ENCODE measurements around the gene LEPR.

LEPR gene

DNA sequence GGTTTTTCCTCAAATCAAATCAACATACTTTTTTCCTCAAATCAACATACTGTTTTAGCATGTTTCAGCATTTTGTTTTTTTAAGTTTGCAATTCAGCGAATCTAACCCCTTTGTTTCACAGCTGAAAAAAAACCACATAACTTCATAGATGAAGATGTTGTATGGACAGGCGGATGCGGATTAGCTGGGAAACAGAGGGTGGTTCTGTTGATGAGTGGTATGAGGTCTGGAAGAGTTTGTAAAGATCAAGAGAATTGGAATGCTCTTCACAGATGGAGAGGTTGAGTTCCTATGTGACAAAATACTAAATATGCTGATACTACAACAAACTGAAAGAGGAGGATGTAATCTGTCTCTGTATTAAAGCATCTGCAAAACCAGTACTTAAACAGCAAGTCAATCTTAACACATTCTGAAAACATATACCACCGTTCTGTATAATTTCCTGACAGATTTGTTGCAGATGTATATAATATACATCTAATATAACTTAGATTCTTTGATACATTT lies 10.6 kb upstream of the LEPR start:
- DNase-seq: no peak

DNA sequence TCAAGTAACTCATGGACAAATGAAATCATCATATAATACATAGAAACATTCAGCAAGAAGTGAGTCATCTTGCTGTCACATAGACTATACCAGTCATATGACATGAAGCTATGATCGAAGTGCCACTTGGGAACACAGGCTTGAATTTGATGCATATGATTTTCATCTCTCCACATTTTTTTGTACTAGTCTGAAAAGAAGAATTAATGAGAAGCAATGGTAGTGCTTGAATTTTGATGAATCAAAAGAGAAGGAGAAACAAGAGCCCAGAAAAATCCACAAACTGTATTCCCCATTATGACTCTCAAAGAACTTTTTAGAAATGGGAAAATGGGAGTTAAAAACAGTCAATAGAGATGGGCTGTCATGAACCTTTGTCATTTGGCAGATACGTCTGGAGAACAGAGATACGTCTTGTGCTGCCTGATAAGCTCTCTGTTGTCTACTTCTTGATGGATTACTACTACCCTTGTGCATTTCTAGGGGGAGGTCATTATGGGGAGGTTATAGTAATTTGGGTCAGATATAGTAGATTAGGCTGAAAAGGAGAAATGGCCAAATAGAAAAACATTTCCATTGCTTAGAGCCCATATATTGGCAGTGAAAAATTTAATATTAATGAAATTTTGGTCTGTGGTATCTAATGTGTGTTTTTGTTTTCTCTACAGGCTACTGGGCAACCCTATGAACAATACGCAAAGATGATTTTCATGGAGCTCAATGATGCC lies 8.0 kb upstream of the LEPR start:
- DNase-seq: no peak

DNA sequence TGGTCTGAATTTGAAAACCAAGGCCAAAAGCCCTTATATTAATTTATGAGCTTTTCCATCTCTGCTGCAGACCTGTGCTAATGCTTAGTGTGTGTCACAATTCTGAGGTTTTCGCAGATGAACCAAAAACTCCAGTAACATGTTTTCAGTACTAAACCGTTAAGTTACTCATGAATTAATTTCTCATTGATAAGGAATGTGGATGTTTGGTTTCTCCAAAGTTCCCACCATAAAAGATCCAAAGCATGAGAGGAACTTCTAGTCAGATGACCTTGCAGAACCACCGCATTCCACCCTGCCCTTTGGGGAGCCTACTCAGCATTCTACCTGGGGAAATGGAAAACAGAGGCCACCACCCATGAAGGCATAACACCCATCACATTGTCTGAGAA lies 7.5 kb upstream of the LEPR start:
- DNase-seq: no peak

DNA sequence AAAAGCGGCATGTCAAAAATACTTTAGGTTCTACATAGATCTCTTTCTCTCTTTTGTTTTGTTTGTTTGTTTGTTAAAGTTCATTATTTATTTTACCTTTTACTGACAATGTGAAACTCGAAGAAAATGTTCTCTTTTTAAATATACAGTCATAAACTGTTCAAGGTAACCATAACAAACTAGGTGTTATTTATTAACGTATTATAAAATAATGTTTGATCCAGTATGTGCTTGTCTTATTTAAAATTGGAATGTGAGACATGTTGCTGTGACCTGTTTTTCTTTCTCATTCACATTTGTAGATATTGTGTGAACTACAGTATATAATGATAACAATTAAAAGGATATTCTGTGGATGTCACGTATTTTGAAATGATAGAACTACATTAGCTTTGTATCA lies 5.9 kb upstream of the LEPR start:
- no peak for DNase-seq

DNA sequence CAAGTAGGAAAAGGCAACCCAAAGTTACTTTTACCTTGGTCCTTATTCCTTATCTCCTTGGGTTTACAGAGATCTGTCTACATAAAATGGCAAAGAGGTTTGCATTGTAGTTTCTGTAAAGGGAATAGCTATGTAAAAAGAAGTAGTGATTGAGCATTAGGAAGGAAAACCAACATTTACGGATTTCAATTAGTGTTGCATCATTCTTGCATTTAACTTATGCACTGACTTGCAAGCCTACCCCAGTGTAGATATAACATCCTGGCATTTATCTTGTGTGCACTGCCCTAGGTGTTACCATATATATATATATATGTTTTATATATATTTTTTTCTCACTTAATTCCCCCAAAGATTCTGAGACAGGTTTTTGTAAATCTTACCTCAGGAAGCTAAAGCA lies 3.7 kb upstream of the LEPR start:
- no peak for DNase-seq

DNA sequence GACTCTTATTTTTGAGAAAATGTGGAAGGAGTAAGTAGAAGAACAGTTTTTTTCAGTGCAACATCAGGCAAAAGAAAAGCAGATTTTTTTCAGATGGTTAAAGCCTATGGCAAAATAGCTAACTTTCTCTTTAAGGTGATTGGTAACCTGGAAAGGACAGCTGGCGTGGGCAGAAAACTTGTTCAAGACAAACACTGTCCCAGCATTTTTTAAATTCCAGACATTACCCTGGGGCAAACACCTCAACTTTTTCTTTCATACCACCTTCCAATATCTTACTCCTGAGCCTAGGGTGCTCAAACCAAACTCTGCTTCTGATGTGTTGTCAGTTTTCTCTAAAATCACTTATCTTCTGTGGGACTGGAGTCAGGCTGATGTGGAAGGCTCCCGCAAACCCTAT lies 2.7 kb upstream of the LEPR start:
- no peak for DNase-seq

DNA sequence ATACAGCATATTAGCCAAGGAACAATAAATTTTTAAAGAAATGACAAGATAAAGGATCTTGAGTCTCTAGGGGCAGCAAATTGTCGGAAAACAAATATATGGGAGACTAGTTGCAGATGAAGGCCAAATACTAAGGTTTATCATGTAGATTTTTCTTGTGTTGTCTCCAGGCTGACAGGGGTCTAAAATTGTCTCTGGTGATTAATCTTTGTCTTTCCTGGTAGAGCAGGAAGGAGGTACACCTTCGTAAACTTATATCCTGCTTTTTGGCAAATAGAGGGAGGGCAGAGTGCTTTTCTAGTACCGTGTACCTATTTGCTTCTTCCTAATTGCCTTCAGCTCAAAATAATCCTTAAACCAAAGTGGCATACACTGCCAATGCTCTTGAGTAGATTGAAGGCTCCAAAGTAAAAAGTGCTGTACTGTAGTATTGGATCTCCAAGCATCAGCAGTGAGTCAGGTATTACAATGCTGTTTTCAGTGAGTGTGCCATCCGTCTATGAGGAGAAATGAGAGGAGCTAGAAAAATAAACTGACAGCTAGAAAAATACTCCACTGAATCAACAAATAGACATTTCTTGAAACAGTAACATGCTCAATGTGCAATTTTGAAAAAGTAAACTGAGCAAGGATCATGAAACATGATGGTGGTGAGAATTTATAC lies 1.8 kb upstream of the LEPR start:
- no peak for DNase-seq

DNA sequence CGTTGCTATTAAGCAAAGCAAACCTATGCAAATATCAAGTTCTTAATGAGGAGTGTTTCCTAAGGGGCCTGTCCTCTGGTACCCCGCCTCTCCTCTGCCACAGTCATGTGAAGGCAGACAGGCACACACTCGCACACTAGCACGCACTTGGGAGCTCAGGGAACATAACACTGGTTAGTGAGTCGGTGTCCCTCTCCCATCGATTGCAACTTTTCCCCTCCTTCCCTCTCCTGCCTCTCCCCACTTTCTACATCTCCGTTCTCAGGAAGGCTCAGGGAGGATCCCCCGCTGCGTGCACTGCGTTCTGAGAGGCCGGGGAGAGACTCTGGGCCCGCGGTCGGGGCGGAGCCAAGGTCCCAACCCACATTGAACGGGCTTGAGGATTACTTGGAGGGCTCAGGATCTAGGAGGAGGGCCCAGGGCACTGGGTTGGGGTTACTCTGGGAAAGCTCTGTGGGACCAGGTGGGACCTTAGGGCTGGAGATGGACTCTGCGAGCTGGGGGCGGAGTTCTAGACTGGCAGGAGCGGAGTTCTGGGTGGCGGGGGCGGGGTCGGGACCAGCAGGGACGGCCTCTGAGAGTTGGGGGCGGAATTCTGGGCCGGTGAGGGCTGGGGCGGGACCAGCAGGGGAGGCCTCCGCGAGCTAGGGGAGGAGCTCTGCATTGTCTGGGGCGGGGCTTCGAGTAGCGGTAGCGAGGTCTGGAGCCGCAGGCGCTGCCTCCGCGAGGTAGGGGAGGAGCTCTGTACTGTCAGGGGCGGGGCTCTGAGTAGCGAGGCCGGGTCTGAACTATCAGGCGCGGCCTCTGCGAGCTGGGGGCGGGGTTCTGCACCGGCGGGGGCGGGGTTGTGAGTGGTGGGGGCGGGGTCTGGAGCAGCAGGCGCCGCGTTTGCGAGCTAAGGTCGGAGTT lies 533 bp upstream of the LEPR start:
- peak; percentile 97 for DNase-seq

DNA sequence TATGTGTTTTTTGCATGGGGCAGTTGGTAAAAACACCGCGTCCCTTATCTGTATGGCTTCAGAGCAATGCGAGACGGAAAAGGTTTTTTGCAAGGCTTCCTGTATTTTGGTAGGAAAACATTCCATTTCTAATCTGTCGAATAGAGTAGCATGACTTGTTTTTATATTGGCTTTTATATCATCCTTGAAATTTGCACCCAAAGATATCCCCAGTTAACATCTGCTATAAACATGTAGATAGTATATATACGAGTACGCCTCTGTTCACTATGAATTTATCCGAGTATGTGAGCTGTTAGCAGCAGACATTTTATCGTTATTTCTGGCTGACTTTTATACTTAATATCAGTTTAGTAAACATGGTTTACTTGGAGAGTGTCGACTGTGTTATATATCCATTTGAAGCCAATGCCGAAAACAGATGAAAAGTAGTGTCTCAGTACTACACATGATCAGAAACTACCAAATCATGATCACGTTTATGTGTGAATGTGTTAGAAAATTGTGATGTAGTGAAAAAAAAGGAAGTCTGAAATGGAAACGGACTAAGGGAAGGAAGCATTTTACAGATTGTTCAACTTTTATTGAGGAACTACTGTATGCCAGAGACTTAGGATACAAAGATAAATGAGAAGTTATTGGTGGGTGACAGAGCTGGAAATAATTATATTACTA lies 1.0 kb downstream of the LEPR start:
- DNase-seq: no peak

DNA sequence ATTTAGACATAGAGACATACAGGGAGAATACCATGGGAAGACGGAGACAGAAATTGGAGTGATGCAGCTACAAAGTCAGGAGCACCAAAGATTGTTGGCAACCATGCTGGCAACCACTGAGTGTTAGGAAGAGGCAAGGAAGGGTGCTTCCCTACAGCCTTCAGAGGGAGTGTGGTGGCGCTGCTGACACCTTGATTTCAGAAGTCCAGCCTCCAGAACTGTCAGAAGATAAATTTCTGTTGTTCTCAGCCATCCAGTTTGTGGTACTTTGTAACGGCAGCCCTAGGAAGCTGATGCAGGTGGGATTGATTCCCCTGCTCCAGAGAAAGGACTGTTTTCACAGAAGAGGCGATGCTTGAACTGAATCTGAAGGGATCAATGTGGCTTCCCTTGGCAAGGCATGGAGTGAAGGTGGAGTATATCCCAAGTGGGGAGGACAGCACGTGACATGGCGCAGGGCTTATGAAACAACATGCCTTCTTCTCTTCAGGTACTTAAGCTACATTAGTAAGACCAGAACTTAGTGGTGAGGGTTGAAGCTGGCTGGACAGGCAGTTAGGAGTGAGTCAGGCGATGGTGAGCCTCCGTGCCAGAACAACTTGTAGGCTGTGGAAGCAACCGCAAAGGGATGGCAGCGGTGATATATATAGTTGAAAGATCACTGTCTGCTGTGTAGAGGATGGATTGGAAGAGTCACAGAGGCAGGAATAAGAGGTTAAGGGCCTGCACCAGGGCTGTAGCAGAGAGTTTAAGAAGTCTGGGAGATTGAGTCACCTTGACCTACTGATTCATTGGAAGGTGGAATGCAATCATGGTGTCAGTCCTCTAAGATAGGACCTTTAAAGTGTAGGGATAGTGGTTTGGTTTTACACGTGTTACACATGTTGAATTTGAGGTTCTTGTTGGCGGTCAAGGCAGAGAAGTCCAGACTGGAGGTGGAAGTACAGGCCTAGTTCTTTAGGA lies 2.1 kb downstream of the LEPR start:
- DNase-seq: no peak

DNA sequence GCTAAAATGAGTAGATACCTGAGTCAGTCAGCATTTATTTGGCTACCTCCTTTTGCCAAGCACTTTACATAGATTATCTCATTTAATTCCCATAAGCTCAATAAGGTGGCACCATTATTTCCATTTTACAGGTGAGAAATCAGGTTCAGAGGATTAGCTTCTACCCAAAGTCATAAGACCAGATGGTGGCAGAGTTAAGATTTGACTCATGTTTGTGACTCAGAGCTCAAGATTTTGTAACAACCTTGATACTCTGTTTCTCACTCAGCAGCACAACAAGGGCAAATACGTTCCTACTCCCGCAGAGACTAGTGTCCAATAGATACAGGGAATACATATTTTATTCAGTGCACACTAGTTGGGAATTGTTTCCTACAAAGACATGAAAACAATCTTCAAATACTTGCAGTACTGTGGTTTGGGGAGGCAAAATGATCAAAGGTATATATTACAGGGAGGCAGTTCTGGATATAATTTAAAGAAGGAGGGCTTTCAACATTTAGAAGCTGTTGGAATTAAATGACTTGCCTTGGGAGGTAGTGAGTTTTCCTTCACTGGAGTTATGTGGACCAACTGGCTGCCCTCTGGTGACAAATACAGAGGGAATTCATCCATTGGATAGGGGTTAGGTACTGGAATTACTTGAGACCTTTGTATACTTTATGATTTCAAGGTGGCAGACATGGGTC lies 3.6 kb downstream of the LEPR start:
- DNase-seq: no peak

DNA sequence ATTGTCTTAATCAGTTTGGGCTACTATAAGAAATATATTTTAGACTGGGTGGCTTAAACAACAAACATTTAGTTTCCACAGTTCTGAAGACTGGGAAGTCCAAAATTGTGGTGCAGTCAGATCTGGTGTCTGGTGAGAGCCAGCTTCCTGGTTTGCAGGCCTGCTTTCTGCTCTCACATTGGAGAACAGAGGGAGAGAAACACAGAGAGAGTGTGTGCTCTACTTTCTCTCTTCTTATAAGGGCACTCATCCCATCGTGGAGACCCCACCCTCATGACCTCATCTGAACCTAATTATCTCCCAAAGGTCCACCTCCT lies 4.1 kb downstream of the LEPR start:
- no peak for DNase-seq

DNA sequence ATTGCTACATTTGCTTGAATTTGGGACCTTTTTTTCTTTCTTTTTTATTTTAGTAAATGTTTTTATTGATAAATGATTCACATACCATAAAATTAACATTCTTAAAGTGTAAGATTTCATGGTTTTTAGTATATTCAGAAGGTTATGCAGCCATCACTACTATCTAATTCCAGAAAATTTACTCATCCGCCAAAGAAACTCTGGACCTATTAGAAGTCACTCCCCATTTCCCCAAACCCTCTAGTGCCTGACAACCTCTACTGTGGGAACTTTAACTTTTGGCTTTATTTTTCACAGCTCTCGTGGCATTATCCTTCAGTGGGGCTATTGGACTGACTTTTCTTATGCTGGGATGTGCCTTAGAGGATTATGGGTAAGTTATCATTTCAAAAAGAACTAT lies 4.5 kb downstream of the LEPR start:
- DNase-seq: no peak

DNA sequence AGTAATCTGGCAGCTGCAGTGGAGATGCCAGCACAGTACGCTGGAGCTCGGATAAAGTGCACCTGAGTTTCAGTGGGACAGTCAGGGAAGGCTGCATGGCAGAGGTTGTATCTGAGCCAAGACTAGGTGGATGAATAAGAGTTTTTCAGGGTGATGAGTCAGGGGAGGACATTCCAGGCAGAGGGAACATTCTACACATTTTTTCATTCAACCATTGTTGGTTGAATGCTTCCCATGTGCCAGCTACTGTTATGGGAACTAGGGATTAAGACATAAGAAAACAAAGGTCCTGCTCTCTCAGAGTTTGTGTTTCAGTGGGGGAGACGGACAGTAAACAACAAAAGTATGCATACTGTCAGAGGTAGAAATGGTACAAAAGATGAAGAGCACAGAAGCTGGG lies 5.2 kb downstream of the LEPR start:
- no peak for DNase-seq

DNA sequence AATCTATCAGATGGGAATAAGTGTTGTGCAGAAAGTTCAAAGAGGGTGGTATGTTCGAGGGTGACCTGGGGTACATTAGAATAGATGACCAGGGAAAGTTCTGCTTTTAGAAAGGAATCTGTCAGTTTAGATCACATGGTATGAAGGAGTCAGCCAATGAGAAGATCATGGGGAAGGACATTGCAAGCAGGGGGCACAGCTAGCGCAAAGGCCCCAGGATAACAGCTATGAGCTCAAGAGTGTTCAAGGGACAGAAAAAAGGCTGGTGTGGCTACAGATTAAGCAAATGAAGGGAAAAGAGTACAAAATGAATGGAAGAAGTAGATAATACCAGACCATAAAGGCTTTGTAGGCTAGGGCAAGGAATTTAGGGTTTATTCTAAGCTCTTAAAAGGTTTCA lies 8.6 kb downstream of the LEPR start:
- DNase-seq: no peak

DNA sequence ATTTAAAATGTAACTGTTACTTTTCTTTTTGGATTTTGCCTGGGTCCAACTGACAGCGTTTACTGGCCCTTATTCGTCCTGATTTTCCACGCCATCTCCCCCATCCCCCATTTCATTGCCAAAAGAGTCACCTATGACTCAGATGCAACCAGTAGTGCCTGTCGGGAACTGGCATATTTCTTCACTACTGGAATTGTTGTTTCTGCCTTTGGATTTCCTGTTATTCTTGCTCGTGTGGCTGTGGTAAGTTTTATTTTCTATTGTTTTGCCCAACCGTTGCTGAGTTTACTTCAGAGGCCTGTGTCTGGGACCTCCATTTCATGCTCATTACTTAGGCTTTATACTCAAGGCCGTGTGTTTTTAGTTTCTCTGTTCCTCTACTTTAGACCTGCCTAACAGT lies 9.3 kb downstream of the LEPR start:
- no peak for DNase-seq

DNA sequence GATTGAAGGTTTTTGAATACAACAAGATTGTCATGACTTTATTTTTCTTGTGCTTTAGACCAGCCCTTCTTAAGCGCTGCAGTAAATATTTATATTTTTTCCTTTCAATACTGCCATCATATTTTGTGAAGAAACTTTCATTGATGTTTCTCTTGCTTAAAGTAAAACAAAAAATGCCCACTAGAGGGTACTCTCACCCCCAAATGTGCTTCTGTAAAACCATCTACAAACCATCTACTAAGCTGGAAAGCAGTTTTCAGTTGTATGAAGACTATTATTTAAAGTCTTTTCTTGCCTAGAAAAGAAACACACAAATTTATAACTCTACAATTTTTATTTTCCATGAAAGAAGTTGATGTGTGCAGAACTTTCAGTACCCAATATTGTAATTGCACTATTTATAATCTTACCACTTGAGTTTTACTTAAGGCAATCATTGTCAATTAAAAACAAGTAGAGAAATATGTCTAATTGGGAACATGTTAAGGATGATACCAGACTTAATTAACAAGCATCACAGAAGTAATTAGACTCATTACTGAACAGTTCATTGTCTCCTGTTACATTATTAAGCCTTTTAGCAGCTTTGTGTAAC lies 10.7 kb downstream of the LEPR start:
- DNase-seq: no peak

DNA sequence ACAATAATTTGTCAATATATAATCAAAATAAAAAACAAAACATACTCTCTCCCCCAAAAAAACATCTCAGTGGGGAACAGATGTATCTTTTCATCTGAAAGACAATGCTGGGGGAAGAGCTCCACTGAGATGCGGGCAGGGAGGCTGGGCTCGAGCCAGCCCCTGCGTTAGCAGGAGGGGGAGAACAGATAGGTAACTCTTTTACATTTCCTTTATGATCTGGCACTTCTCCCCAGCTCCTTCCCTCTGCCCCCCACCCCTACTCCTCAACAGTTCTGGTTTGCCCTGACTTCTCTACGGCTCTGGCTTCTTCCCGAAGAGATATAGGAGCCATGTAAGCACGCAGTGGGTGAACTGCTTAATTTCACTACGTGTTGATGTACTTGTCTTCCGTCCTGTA lies 12.4 kb downstream of the LEPR start:
- no peak for DNase-seq

DNA sequence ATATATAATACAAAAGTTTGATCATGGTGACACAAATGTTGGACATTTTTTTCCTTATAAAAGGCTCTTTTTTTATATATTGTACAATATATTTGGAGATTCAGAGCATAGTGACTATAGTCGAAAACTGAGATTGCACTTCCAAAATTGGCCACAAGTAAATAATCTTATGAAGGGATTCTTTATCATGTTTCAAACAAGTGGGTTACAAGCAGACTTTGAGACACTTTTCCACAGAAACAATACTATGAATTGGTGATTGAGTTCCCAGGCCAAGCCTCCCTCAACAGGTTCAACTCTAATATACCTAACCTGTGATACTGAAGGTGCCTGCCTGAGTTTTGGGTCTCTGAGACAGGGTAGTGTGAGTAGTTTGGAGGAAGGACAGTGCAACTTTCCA lies 13.8 kb downstream of the LEPR start:
- no peak for DNase-seq

DNA sequence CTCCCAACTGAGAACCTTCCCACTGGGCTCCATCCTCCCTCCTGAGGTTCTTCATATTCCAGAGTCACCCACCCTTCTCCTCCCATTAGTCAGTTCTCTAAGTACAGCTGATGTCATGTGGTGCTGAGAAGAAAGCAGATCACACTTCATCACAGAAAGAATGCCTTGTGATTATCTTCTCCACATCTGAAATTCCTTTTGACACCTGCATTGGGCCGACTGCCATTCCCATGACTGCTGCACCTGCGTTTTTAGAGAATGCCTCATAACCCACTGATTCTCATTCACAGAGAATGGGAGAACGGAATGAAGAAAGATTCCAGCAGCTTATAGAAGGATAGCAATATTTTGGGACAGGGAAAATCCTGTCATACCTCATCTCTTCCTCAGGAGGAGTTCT lies 14.3 kb downstream of the LEPR start:
- DNase-seq: no peak

DNA sequence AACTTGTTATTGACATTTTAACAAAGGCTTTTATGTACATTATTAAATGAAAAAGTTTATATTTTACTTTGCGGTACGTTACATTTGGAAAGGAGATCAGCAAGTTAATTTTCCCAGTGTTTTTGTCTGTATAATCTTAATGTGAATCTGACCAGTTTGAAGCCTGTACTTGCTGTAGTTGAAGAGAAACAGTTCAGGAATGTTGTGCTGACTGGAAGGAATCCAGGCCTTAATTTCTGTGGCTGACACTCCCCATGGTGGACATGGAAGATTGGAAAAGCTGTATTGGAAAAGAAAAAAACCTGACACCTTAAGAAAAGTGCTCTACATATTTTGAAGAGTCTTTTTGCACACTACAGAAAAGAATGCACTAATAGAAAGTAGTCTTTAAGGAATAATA lies 15.5 kb downstream of the LEPR start:
- DNase-seq: no peak

All from T-helper 9 cell (primary cell).